ENCODE measurements around the gene SUGP2. TPM values are rescaled to one million over a fixed set of nuclear protein-coding genes. Genes with fewer than 3 reads are reported as not detected.
A peak's percentile ranks its signal among the peaks of the same experiment; 100 is the strongest.

Gene SUGP2
- total RNA-seq, 1 donor from 2014 or later: 123 TPM

DNA sequence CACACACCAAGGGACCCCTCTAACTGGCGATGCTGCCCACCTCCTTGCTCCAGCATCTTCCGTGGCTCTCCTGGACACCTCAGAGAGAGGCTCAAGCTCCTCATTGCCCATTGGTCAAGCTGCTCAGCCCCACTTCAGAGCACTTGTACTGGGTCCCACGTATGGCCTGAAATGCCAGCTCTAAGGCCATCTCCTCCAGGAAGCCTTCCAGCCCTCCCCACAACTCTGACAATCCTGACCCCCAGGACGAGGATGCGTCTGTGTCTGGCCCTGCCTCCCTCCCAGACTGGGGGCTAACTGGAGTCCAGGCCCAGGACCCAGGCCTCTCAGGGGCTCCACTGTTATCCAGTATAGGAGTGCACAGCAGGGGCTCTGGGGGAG lies 84.4 kb downstream of the SUGP2 start:
- Histone ChIP-seq H3K4me2 (no peak overlapping the region), H3K27me3 (no peaks in the 10 kb centered on the region), H3K4me1 (no peaks in the 10 kb centered on the region), H3K79me2 (ENCODE audit: low read depth) (no peaks in the 10 kb centered on the region), H3K9ac (no peak overlapping the region), H3F3A (ENCODE audit: low read depth) (no peaks in the 10 kb centered on the region), H3K9me3 (ENCODE audit: low read depth) (no peaks in the 10 kb centered on the region), H2AFZ (replicated peaks) (no peak overlapping the region), H4K20me1 (ENCODE audit: low read depth) (no peaks in the 10 kb centered on the region), H3K27ac (no peak overlapping the region), H3K4me3 (no peak overlapping the region), H3K36me3 (no peaks in the 10 kb centered on the region)
- H3K4me1 Mint-ChIP-seq: peaks cover 3% of the 10 kb centered on the region
- no peak overlapping the region for H3K27ac Mint-ChIP-seq
- H3K27me3 Mint-ChIP-seq (ENCODE audit: insufficient read depth, low read depth): peaks cover 4% of the 10 kb centered on the region
- H3K36me3 Mint-ChIP-seq: no peaks in the 10 kb centered on the region
- peaks cover 3% of the 10 kb centered on the region for H3K9me3 Mint-ChIP-seq
- H3K4me3 Mint-ChIP-seq: peak overlapping the region; percentile 30
- DNase-seq (ENCODE audit: low spot score): no peak
- TF ChIP-seq, protein P1, sequence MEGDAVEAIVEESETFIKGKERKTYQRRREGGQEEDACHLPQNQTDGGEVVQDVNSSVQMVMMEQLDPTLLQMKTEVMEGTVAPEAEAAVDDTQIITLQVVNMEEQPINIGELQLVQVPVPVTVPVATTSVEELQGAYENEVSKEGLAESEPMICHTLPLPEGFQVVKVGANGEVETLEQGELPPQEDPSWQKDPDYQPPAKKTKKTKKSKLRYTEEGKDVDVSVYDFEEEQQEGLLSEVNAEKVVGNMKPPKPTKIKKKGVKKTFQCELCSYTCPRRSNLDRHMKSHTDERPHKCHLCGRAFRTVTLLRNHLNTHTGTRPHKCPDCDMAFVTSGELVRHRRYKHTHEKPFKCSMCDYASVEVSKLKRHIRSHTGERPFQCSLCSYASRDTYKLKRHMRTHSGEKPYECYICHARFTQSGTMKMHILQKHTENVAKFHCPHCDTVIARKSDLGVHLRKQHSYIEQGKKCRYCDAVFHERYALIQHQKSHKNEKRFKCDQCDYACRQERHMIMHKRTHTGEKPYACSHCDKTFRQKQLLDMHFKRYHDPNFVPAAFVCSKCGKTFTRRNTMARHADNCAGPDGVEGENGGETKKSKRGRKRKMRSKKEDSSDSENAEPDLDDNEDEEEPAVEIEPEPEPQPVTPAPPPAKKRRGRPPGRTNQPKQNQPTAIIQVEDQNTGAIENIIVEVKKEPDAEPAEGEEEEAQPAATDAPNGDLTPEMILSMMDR (IDR thresholded peaks at IDR 0.05): no peak
- TF ChIP-seq EZH2phosphoT487 (IDR thresholded peaks at IDR 0.05) (no peak), EZH2 (IDR thresholded peaks at IDR 0.05) (no peak)

DNA sequence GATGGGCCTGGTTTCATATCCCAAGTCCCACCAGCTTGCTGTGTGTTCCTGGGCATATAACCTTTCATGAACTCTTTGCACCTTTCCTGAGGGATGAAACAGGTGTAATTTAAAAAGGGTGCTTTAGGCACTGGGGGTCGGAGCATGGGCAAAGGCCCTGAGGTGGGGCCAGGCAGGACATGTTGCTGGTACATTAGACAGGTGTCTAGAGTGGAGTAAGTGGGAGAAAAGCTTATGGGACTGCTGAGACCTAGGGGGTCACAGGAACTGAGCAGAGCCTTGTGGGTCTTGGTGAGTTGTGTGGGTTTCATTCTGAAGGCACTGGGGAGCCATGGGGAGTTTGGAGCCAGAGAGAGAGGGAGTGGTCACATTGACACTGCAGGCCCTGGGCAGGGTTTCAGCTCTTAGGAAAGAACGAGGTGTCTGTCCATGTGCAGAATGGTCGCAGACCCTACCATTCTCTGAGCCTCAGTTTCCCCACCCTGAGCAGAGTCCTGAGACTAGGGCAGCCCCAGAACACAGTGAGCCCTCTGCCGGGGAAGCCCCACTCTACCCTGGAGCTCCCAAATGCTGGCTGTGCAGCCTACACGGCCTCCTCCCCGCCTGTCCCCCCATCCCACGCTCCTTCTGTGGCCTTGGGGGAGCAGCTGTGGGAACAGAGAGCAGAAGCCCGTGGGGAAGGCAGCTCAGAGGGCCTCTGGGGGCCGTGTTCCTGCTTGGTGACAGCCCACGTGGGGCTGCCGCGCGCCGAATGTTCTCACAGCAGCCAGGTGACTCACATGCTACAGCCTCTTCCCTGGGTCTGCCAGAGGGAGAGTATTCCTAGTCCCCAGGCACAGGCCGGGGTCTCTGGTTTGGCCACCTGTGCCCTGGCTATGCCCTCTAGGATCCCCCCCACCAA lies 85.0 kb downstream of the SUGP2 start:
- peaks cover 1% of the 10 kb centered on the region for H4K20me1 ChIP-seq (ENCODE audit: low read depth)
- no peaks in the 10 kb centered on the region for H3K36me3 Mint-ChIP-seq

DNA sequence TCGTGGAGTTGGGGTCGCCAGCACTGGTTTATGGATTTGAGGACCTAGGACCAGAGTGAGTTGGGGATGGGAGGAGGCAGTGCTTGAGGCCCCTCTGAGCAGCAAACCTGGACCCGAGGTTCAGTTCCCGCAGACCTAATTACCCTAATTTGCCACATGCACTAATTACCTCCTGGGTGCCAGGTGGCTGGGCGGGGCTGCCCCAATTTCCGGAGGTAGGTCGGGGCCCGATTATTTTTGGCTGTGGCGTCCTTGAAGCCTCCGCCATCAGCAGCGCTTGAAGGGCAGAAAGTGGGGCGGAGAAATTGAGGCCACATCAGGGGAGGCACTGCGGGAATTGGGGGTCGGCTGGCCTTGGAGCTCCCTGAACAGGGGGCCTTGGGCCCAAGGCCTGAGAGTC lies 86.4 kb downstream of the SUGP2 start:
- H3K27ac Mint-ChIP-seq: no peak overlapping the region

More for the DNA sequence above, 85.0 kb downstream of the SUGP2 start:
- H3F3A ChIP-seq (ENCODE audit: low read depth): no peaks in the 10 kb centered on the region
- H3K27me3 ChIP-seq: no peaks in the 10 kb centered on the region
- no peaks in the 10 kb centered on the region for H3K4me1 ChIP-seq
- H3K79me2 ChIP-seq (ENCODE audit: low read depth): no peaks in the 10 kb centered on the region
- H3K4me1 Mint-ChIP-seq: peaks cover 3% of the 10 kb centered on the region
- H3K27me3 Mint-ChIP-seq (ENCODE audit: insufficient read depth, low read depth): peaks cover 4% of the 10 kb centered on the region
- H3K9me3 Mint-ChIP-seq: peaks cover 3% of the 10 kb centered on the region
- peak overlapping the region; percentile 63 for H3K27ac Mint-ChIP-seq
- no peak overlapping the region for H3K27ac ChIP-seq
- TF ChIP-seq EZH2 (IDR thresholded peaks at IDR 0.05): no peak
- TF ChIP-seq, protein P1 (IDR thresholded peaks at IDR 0.05): no peak
- H3K4me2 ChIP-seq: no peak overlapping the region
- H3K4me3 Mint-ChIP-seq: no peak overlapping the region
- H2AFZ ChIP-seq (replicated peaks): no peak overlapping the region
- no peak overlapping the region for H3K4me3 ChIP-seq
- H3K36me3 ChIP-seq: no peaks in the 10 kb centered on the region
- no peaks in the 10 kb centered on the region for H3K9me3 ChIP-seq (ENCODE audit: low read depth)
- DNase-seq (ENCODE audit: low spot score): no peak
- H3K9ac ChIP-seq: no peak overlapping the region

More for the DNA sequence above, 86.4 kb downstream of the SUGP2 start:
- Histone ChIP-seq H3K4me1 (peaks cover 2% of the 10 kb centered on the region), H3K79me2 (ENCODE audit: low read depth) (no peaks in the 10 kb centered on the region), H3K27me3 (no peaks in the 10 kb centered on the region), H3K9me3 (ENCODE audit: low read depth) (no peaks in the 10 kb centered on the region), H3F3A (ENCODE audit: low read depth) (peaks cover 7% of the 10 kb centered on the region), H3K27ac (no peak overlapping the region), H4K20me1 (ENCODE audit: low read depth) (peaks cover 8% of the 10 kb centered on the region), H3K9ac (no peak overlapping the region), H2AFZ (replicated peaks) (no peak overlapping the region), H3K4me3 (no peak overlapping the region), H3K36me3 (no peaks in the 10 kb centered on the region), H3K4me2 (no peak overlapping the region)
- DNase-seq (ENCODE audit: low spot score): no peak
- Mint-ChIP-seq H3K36me3 (no peaks in the 10 kb centered on the region), H3K4me1 (peaks cover 6% of the 10 kb centered on the region), H3K4me3 (no peak overlapping the region), H3K27me3 (ENCODE audit: insufficient read depth, low read depth) (peaks cover 2% of the 10 kb centered on the region), H3K9me3 (peaks cover 3% of the 10 kb centered on the region)
- TF ChIP-seq EZH2phosphoT487 (IDR thresholded peaks at IDR 0.05) (no peak), EZH2 (IDR thresholded peaks at IDR 0.05) (no peak)
- TF ChIP-seq, protein P1 (IDR thresholded peaks at IDR 0.05): no peak
